HuH-7 (cell line): ENCODE data around the gene GRAMD1A.
A peak's percentile ranks its signal among the peaks of the same experiment; 100 is the strongest.
"Not testable (repeated sequence)": the region's sequence is repeated elsewhere in the genome, so short reads cannot be mapped to it uniquely, and the experiment has no call there.

ENCODE experiments used
- DNase-seq: peaks from one replicate; pipeline ENCODE4 v3.0.0; 2011; ENCODE audit warnings: low spot score

GRAMD1A gene

GRCh38 chr19:35004517-35005255, 4.6 kb downstream of the GRAMD1A start:
- no peak for DNase-seq

GRCh38 chr19:35005256-35005977, 5.3 kb downstream of the GRAMD1A start:
- DNase-seq: peak; percentile 14

- DNase-seq: not testable (repeated sequence)
Observed at GRCh38 chr19:35006007-35006341, 5.9 kb downstream of the GRAMD1A start.

GRCh38 chr19:35006342-35006998, 6.3 kb downstream of the GRAMD1A start:
- DNase-seq: peak; percentile 97

- DNase-seq: no peak
Observed at GRCh38 chr19:35006999-35007365, 6.9 kb downstream of the GRAMD1A start.

GRCh38 chr19:35007427-35007826, 7.3 kb downstream of the GRAMD1A start:
- DNase-seq: not testable (repeated sequence)

- DNase-seq: no peak
Observed at GRCh38 chr19:35008891-35009341, 8.8 kb downstream of the GRAMD1A start.

- DNase-seq: no peak
Observed at GRCh38 chr19:35009424-35010415, 9.6 kb downstream of the GRAMD1A start.

- DNase-seq: no peak
Observed at GRCh38 chr19:35011091-35011689, 11.1 kb downstream of the GRAMD1A start.

GRCh38 chr19:35011737-35012682, 11.9 kb downstream of the GRAMD1A start:
- no peak for DNase-seq

GRCh38 chr19:35013041-35013819, 13.1 kb downstream of the GRAMD1A start:
- DNase-seq: peak; percentile 98

- DNase-seq: no peak
Observed at GRCh38 chr19:35013820-35014754, 14.0 kb downstream of the GRAMD1A start.

GRCh38 chr19:35014774-35015173, 14.7 kb downstream of the GRAMD1A start:
- not testable (repeated sequence) for DNase-seq

GRCh38 chr19:35015270-35015953, 15.3 kb downstream of the GRAMD1A start:
- DNase-seq: no peak

- no peak for DNase-seq
Observed at GRCh38 chr19:35015954-35016351, 15.8 kb downstream of the GRAMD1A start.

- no peak for DNase-seq
Observed at GRCh38 chr19:35017507-35017906, 17.4 kb downstream of the GRAMD1A start.

GRCh38 chr19:35018379-35018778, 18.3 kb downstream of the GRAMD1A start:
- no peak for DNase-seq

GRCh38 chr19:35019144-35019543, 19.0 kb downstream of the GRAMD1A start:
- DNase-seq: no peak
